Measurements from ENCODE around the gene UBE2F. TPM values are rescaled to one million over a fixed set of nuclear protein-coding genes. Genes with fewer than 3 reads are reported as not detected.

The UBE2F gene
- total and polyA plus RNA-seq, 12 donors, result 26.8 to 101 (median 54.5) TPM

- Histone ChIP-seq H3K4me3 (no peak overlapping the region), H3K9me3 (replicated peaks in 1 of 3) (no peaks in the 10 kb centered on the region), H3K36me3 (replicated peaks in 1 of 2) (peaks cover 0 to 8% of the 10 kb centered on the region in 2 donors), H3K27me3 (no peaks in the 10 kb centered on the region), H3K4me1 (replicated peaks in 1 of 2) (peaks cover 14 to 22% of the 10 kb centered on the region in 2 donors), H3K27ac (no peak overlapping the region)
- no peak for DNase-seq
- no peak for TF ChIP-seq POLR2A (IDR thresholded peaks at IDR 0.05)
- no peak for TF ChIP-seq CTCF (IDR thresholded peaks at IDR 0.05)
- 71 to 100% (median 86%) methylated on average over 3 of the region's 3 CpGs for WGBS, 4 donors
- intact Hi-C loops (cut with DNase I), result no loop called here
These were observed 5.4 kb downstream of the UBE2F start for GRCh38 chr2:237972211-237972610.

GRCh38 chr2:237972936-237973335, 6.1 kb downstream of the UBE2F start:
- Histone ChIP-seq H3K27me3 (no peaks in the 10 kb centered on the region), H3K27ac (no peak overlapping the region), H3K36me3 (replicated peaks in 1 of 2) (peaks cover 0 to 8% of the 10 kb centered on the region in 2 donors), H3K4me1 (replicated peaks in 1 of 2) (peaks cover 11 to 18% of the 10 kb centered on the region in 2 donors), H3K4me3 (no peak overlapping the region), H3K9me3 (replicated peaks in 1 of 3) (no peaks in the 10 kb centered on the region)
- intact Hi-C loops (cut with DNase I), result no loop called here
- WGBS, 4 donors, result 84 to 88% (median 85%) methylated on average over 10 of the region's 10 CpGs
- TF ChIP-seq POLR2A (IDR thresholded peaks at IDR 0.05) (no peak), CTCF (IDR thresholded peaks at IDR 0.05) (no peak)
- no peak for DNase-seq

GRCh38 chr2:237977380-237977779, 10.6 kb downstream of the UBE2F start:
- Histone ChIP-seq H3K27me3 (no peaks in the 10 kb centered on the region), H3K9me3 (replicated peaks in 1 of 3) (no peaks in the 10 kb centered on the region), H3K36me3 (replicated peaks in 1 of 2) (peaks cover 0 to 8% of the 10 kb centered on the region in 2 donors), H3K27ac (no peak overlapping the region), H3K4me3 (no peak overlapping the region), H3K4me1 (replicated peaks in 1 of 2) (peaks cover 0 to 18% of the 10 kb centered on the region in 2 donors)
- intact Hi-C loops (cut with DNase I), result no loop called here
- TF ChIP-seq CTCF (IDR thresholded peaks at IDR 0.05), result no peak
- no peak for TF ChIP-seq POLR2A (IDR thresholded peaks at IDR 0.05)
- WGBS, 4 donors, result 95 to 100% (median 98%) methylated on average over 1 to 2 of the region's 2 CpGs
- DNase-seq, result no peak

GRCh38 chr2:237978058-237978712, 11.4 kb downstream of the UBE2F start:
- peak in 4 of 7 donors; percentile 29 to 73 (median 38) for DNase-seq
- peaks cover 0 to 18% of the 10 kb centered on the region in 2 donors for H3K4me1 ChIP-seq (replicated peaks in 1 of 2)
- intact Hi-C loops (cut with DNase I), result no loop called here

More at GRCh38 chr2:237978058-237978712, 11.4 kb downstream of the UBE2F start:
- no peak overlapping the region for H3K27ac ChIP-seq
- WGBS, 4 donors, result 75 to 79% (median 78%) methylated on average over 4 to 8 of the region's 8 CpGs
- H3K9me3 ChIP-seq (replicated peaks in 1 of 3), result no peaks in the 10 kb centered on the region
- H3K4me3 ChIP-seq, result no peak overlapping the region
- H3K36me3 ChIP-seq (replicated peaks in 1 of 2), result peaks cover 0 to 8% of the 10 kb centered on the region in 2 donors
- H3K27me3 ChIP-seq, result no peaks in the 10 kb centered on the region
- TF ChIP-seq POLR2A (IDR thresholded peaks at IDR 0.05), result no peak
- TF ChIP-seq CTCF (IDR thresholded peaks at IDR 0.05), result no peak

All from adrenal gland (tissue), 12 donors.